ENCODE results near the gene IER3.

DNA sequence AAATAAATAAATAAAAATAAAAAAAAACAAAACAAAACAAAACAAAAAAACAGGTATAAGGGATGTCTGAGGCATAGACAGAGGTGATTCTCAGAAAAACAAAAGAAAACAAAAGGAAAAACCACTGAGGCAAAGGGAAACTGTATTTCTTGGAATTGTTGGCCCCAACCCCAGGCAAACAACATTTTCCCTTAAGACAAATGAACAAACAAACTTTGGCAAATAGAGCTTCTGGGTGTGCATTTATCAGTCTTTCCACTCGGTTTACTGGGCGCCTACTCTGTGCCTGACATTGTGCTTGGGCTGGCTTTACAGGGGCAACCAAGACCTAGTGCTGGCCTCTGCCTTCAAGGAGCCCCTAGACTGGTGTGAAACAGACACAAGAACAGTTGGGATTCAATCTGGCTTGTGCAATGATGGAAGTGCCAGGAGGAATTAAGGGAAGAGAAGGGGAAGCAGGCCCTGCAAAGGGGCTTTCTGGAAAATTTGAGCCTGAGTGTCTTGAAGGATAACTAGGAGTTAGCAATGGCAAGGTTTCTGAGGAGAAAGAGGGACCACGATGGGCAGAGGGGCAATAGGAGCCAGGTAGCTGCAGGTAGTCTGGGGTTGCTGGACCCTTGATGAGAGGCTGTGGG, 33.8 kb upstream of the IER3 start:
- no peak for TF ChIP-seq EZH2 (optimal IDR thresholded peaks at IDR 0.05; ENCODE audit: low read depth, low read length)
- TF ChIP-seq, protein P1, sequence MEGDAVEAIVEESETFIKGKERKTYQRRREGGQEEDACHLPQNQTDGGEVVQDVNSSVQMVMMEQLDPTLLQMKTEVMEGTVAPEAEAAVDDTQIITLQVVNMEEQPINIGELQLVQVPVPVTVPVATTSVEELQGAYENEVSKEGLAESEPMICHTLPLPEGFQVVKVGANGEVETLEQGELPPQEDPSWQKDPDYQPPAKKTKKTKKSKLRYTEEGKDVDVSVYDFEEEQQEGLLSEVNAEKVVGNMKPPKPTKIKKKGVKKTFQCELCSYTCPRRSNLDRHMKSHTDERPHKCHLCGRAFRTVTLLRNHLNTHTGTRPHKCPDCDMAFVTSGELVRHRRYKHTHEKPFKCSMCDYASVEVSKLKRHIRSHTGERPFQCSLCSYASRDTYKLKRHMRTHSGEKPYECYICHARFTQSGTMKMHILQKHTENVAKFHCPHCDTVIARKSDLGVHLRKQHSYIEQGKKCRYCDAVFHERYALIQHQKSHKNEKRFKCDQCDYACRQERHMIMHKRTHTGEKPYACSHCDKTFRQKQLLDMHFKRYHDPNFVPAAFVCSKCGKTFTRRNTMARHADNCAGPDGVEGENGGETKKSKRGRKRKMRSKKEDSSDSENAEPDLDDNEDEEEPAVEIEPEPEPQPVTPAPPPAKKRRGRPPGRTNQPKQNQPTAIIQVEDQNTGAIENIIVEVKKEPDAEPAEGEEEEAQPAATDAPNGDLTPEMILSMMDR (IDR thresholded peaks at IDR 0.05; ENCODE audit: low read length), result no peak
- TF ChIP-seq EZH2phosphoT487 (IDR thresholded peaks at IDR 0.05; ENCODE audit: low read length), result no peak
